Measurements from ENCODE around the gene BSN. TPM values are rescaled to one million over a fixed set of nuclear protein-coding genes. Genes with fewer than 3 reads are reported as not detected.
"Not testable (repeated sequence)": the region's sequence is repeated elsewhere in the genome, so short reads cannot be mapped to it uniquely, and the experiment has no call there.

The BSN gene
- total RNA-seq, 2 donors from 2014 or later, result 0.17 to 0.21 TPM

GRCh38 chr3:49688338-49689045 lies 134.2 kb downstream of the BSN start:
- H3K4me3 ChIP-seq, result peak overlapping the region; percentile 100
- H3K9ac ChIP-seq (ENCODE audit: low read depth in 2 of 2, low read length in 2 of 2), result peak overlapping the region in 1 of 2 donors; percentile 95
- H3K36me3 ChIP-seq; DNase-seq; H3K9me3 ChIP-seq; intact Hi-C loops (cut with DNase I); H3K4me1 ChIP-seq; H3K27me3 ChIP-seq: not testable (repeated sequence)
- peak overlapping the region; percentile 25 for H3K27ac ChIP-seq

- Histone ChIP-seq H3K4me3 (peak within 1 kb of the TSS; percentile 100), H3K27me3 (no peaks in the 10 kb centered on the region), H3K4me1 (peaks cover 6% of the 10 kb centered on the region), H3K27ac (peak within 1 kb of the TSS; percentile 31), H3K9ac (ENCODE audit: low read depth in 2 of 2, low read length in 2 of 2) (peak within 1 kb of the TSS; percentile 81 to 95), H3K36me3 (no peaks in the 10 kb centered on the region), H3K9me3 (no peaks in the 10 kb centered on the region)
- TF ChIP-seq CTCF (IDR thresholded peaks at IDR 0.05), result peak; percentile 21
- intact Hi-C loops (cut with DNase I), result no loop called here
- peak; percentile 90 for DNase-seq
Observed at GRCh38 chr3:49689046-49689907, 135.0 kb downstream of the BSN start, which contains the start of the genes MST1 and RNF123. TSS of gene MST1 (minus strand) at chr3:49689474. CDS start at chr3:49688691, 783 bp downstream. TSS of gene RNF123 (plus strand) at chr3:49689557. CDS start at chr3:49691166, 1,609 bp downstream.

GRCh38 chr3:49689908-49690624 lies 135.8 kb downstream of the BSN start:
- H3K4me1 ChIP-seq; H3K36me3 ChIP-seq; intact Hi-C loops (cut with DNase I); H3K9me3 ChIP-seq; DNase-seq; H3K27ac ChIP-seq; H3K27me3 ChIP-seq: not testable (repeated sequence)
- Histone ChIP-seq H3K4me3 (peak overlapping the region; percentile 100), H3K9ac (ENCODE audit: low read depth in 2 of 2, low read length in 2 of 2) (peak overlapping the region; percentile 81 to 95)

- not testable (repeated sequence) for DNase-seq; H3K27ac ChIP-seq; H3K9ac ChIP-seq (ENCODE audit: low read depth in 2 of 2, low read length in 2 of 2)
Observed at GRCh38 chr3:49690856-49691255, 136.6 kb downstream of the BSN start.

GRCh38 chr3:49691481-49691880 lies 137.2 kb downstream of the BSN start:
- H3K4me1 ChIP-seq; intact Hi-C loops (cut with DNase I); H3K36me3 ChIP-seq; H3K27me3 ChIP-seq; H3K4me3 ChIP-seq; H3K27ac ChIP-seq; H3K9me3 ChIP-seq; H3K9ac ChIP-seq (ENCODE audit: low read depth in 2 of 2, low read length in 2 of 2): not testable (repeated sequence)
- DNase-seq, result peak; percentile 76

More at GRCh38 chr3:49690856-49691255, 136.6 kb downstream of the BSN start:
- H3K4me1 ChIP-seq; H3K27me3 ChIP-seq; H3K36me3 ChIP-seq; H3K9me3 ChIP-seq; H3K4me3 ChIP-seq; intact Hi-C loops (cut with DNase I): not testable (repeated sequence)

- H3K4me3 ChIP-seq; H3K36me3 ChIP-seq; DNase-seq; H3K27me3 ChIP-seq; H3K27ac ChIP-seq; H3K4me1 ChIP-seq; H3K9me3 ChIP-seq; H3K9ac ChIP-seq (ENCODE audit: low read depth in 2 of 2, low read length in 2 of 2); intact Hi-C loops (cut with DNase I): not testable (repeated sequence)
Observed at GRCh38 chr3:49694409-49695070, 140.3 kb downstream of the BSN start.

- H3K27ac ChIP-seq; H3K9me3 ChIP-seq; H3K36me3 ChIP-seq; DNase-seq; intact Hi-C loops (cut with DNase I); H3K27me3 ChIP-seq; H3K4me3 ChIP-seq; H3K9ac ChIP-seq (ENCODE audit: low read depth in 2 of 2, low read length in 2 of 2); H3K4me1 ChIP-seq: not testable (repeated sequence)
Observed at GRCh38 chr3:49695350-49696015, 141.2 kb downstream of the BSN start.

Data from colonic mucosa (tissue), 4 donors.